Activated CD4-positive, alpha-beta T cell treated with anti-CD3 and anti-CD28 coated beads for 36 hours (primary cell): ENCODE results near the gene ZP1. TPM values are rescaled to one million over a fixed set of nuclear protein-coding genes. Genes with fewer than 3 reads are reported as not detected.

Experiments
- ATAC-seq: fragments of 200-7000 bp; cut with Tn5 transposase; one replicate; pipeline ENCODE4 v1.10.0; 2021; ENCODE audit warnings: mild to moderate bottlenecking, moderate library complexity
- CTCF ChIA-PET: fragments of 350-600 bp; sonication (Branson Sonifier 250); formaldehyde crosslinking; loops from one replicate; lab custom pipeline; 2021; ENCODE audit warnings: antibody characterized with exemption; lab: Charles Lee
- POLR2A ChIA-PET: fragments of 350-600 bp; sonication (Branson Sonifier 250); formaldehyde crosslinking; loops from one replicate; lab custom pipeline; 2021; ENCODE audit warnings: antibody characterized with exemption, inconsistent platforms; lab: Charles Lee
- DNase-seq: peaks from one replicate; pipeline ENCODE4 v3.0.0-alpha.2; 2020
- H3K27ac Mint-ChIP-seq: one replicate; pipeline ENCODE4 v1.8.0; 2021; ENCODE audit warnings: mixed read lengths
- H3K27me3 Mint-ChIP-seq: one replicate; pipeline ENCODE4 v1.8.0; 2021; ENCODE audit warnings: mixed read lengths
- H3K36me3 Mint-ChIP-seq: one replicate; pipeline ENCODE4 v1.8.0; 2021; ENCODE audit warnings: low read depth, mixed read lengths
- H3K4me1 Mint-ChIP-seq: one replicate; pipeline ENCODE4 v1.8.0; 2021; ENCODE audit warnings: mixed read lengths
- H3K4me3 Mint-ChIP-seq: one replicate; pipeline ENCODE4 v1.8.0; 2021; ENCODE audit warnings: mild to moderate bottlenecking, moderate library complexity, mixed read lengths
- H3K9me3 Mint-ChIP-seq: one replicate; pipeline ENCODE4 v1.8.0; 2021; ENCODE audit warnings: low read depth, mixed read lengths
- intact Hi-C, 2 experiments: fragments of 100-400 bp; cut with DNase I in 1 of 2; cut with micrococcal nuclease in 1 of 2; formaldehyde crosslinking; loops; one replicate each; pipeline versions ENCODE4 v1.14.2 to v1.15.1; 2022 to 2024; cut with DNase I, micrococcal nuclease
- total RNA-seq, 2 experiments: library from RNA; stranded (reverse); gene quantifications; one replicate each; pipeline ENCODE4 v1.2.3, GENCODE V29; 2021

Gene ZP1
- total RNA-seq, 2 experiments from 2014 or later = not detected

GRCh38 chr11:60921259-60921658 lies 53.9 kb downstream of the ZP1 start:
- ChIA-PET CTCF (interaction anchor here (0.7 to 0.8 kb wide), 2 partner anchors 20 to 205 kb away, joined by 3 read pairs; no protein-coding TSS in a partner anchor), POLR2A (no interaction called here)
- intact Hi-C loops = no loop called here
- Mint-ChIP-seq H3K27me3 (peaks cover 7% of the 10 kb centered on the region), H3K4me3 (no peak overlapping the region), H3K27ac (no peak overlapping the region), H3K9me3 (no peaks in the 10 kb centered on the region), H3K36me3 (peaks cover 51% of the 10 kb centered on the region), H3K4me1 (peaks cover 35% of the 10 kb centered on the region)
- ATAC-seq (no peak), DNase-seq (no peak)

- ATAC-seq (no peak), DNase-seq (no peak)
- ChIA-PET POLR2A (no interaction called here), CTCF (interaction anchor here (0.7 kb wide), 1 partner anchor 19 kb away, joined by 3 read pairs; no protein-coding TSS in a partner anchor)
- peaks cover 12% of the 10 kb centered on the region for H3K27me3 Mint-ChIP-seq
- peaks cover 31% of the 10 kb centered on the region for H3K4me1 Mint-ChIP-seq
- H3K27ac Mint-ChIP-seq = no peak overlapping the region
- peaks cover 49% of the 10 kb centered on the region for H3K36me3 Mint-ChIP-seq
- intact Hi-C loops = no loop called here
- H3K4me3 Mint-ChIP-seq = no peak overlapping the region
- no peaks in the 10 kb centered on the region for H3K9me3 Mint-ChIP-seq
These were observed 54.5 kb downstream of the ZP1 start for GRCh38 chr11:60921777-60922335.

- POLR2A ChIA-PET = interaction anchor here (1.2 kb wide), 1 partner anchor 50 kb away, joined by 3 read pairs; no protein-coding TSS in a partner anchor
- no peak for DNase-seq
- ATAC-seq = no peak
- no peak overlapping the region for H3K27ac Mint-ChIP-seq
- peaks cover 26% of the 10 kb centered on the region for H3K4me1 Mint-ChIP-seq
- peaks cover 44% of the 10 kb centered on the region for H3K36me3 Mint-ChIP-seq
- H3K27me3 Mint-ChIP-seq = peaks cover 12% of the 10 kb centered on the region
- CTCF ChIA-PET = interaction anchor here (1.0 to 1.6 kb wide), 3 partner anchors 12 to 47 kb away, joined by 3 to 5 read pairs (median 4); no protein-coding TSS in a partner anchor
- no peak overlapping the region for H3K4me3 Mint-ChIP-seq
- intact Hi-C loops = no loop called here
- H3K9me3 Mint-ChIP-seq = no peaks in the 10 kb centered on the region
These were observed 55.6 kb downstream of the ZP1 start for GRCh38 chr11:60922906-60923305.

DNA sequence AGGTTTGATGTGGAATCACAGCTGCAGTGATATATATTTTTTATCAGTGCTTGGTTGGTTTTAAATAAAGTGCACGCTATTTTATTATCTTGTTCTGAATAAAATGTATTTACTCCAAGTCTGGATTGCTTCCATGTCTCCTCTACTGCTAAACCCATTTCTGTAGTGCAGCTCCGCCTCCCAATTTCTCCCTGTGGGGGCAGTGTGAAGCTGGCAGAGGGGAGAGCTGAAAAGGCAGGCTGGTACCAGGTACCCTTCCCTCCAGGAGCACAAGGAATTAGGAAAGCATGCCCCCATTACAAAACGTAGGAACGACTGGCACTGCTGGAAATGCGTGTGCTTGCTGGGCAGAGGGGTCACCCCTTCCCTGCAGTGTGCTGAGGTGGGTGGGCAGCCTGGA lies 56.0 kb downstream of the ZP1 start:
- H3K4me1 Mint-ChIP-seq = peaks cover 26% of the 10 kb centered on the region
- H3K27me3 Mint-ChIP-seq = peaks cover 12% of the 10 kb centered on the region
- no peak for ATAC-seq
- H3K9me3 Mint-ChIP-seq = no peaks in the 10 kb centered on the region
- DNase-seq = no peak
- POLR2A ChIA-PET = interaction anchor here (0.6 to 1.2 kb wide), 4 partner anchors 8 to 56 kb away, joined by 3 to 5 read pairs (median 4); no protein-coding TSS in a partner anchor
- intact Hi-C loops = no loop called here
- peaks cover 41% of the 10 kb centered on the region for H3K36me3 Mint-ChIP-seq
- no peak overlapping the region for H3K4me3 Mint-ChIP-seq
- H3K27ac Mint-ChIP-seq = no peak overlapping the region
- CTCF ChIA-PET = interaction anchor here (0.6 to 1.6 kb wide), 5 partner anchors 11 to 148 kb away, joined by 3 to 5 read pairs (median 4); no protein-coding TSS in a partner anchor

DNA sequence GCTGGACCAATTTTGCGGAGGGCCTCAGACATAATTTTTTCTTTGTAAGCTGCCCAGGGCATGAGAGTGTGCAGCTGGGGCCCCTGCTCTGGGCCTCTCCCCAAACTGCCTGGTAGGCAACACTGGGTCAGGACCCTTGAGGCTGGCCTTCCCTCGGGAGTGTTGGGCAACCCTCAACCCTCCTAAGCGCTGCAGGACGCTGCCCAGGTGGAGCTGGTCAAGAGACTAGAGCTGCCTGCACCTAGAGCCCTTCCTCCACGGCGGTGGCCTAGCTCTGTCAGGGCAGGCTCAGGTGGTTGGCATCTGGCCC lies 56.4 kb downstream of the ZP1 start:
- peaks cover 23% of the 10 kb centered on the region for H3K4me1 Mint-ChIP-seq
- peaks cover 12% of the 10 kb centered on the region for H3K27me3 Mint-ChIP-seq
- intact Hi-C loops = loop anchor here in 1 of 2 experiments (2.0 kb wide), 1 partner anchor 263 kb away; no protein-coding TSS in a partner anchor
- H3K4me3 Mint-ChIP-seq = peak overlapping the region; percentile 19
- H3K9me3 Mint-ChIP-seq = no peaks in the 10 kb centered on the region
- no peak overlapping the region for H3K27ac Mint-ChIP-seq
- POLR2A ChIA-PET = interaction anchor here (0.5 to 1.2 kb wide), 5 partner anchors 8 to 55 kb away, joined by 3 to 5 read pairs (median 4); no protein-coding TSS in a partner anchor
- no peak for DNase-seq
- peaks cover 41% of the 10 kb centered on the region for H3K36me3 Mint-ChIP-seq
- no peak for ATAC-seq
- CTCF ChIA-PET = interaction anchor here (0.6 to 1.6 kb wide), 7 partner anchors 8 to 159 kb away, joined by 3 to 7 read pairs (median 4); no protein-coding TSS in a partner anchor

DNA sequence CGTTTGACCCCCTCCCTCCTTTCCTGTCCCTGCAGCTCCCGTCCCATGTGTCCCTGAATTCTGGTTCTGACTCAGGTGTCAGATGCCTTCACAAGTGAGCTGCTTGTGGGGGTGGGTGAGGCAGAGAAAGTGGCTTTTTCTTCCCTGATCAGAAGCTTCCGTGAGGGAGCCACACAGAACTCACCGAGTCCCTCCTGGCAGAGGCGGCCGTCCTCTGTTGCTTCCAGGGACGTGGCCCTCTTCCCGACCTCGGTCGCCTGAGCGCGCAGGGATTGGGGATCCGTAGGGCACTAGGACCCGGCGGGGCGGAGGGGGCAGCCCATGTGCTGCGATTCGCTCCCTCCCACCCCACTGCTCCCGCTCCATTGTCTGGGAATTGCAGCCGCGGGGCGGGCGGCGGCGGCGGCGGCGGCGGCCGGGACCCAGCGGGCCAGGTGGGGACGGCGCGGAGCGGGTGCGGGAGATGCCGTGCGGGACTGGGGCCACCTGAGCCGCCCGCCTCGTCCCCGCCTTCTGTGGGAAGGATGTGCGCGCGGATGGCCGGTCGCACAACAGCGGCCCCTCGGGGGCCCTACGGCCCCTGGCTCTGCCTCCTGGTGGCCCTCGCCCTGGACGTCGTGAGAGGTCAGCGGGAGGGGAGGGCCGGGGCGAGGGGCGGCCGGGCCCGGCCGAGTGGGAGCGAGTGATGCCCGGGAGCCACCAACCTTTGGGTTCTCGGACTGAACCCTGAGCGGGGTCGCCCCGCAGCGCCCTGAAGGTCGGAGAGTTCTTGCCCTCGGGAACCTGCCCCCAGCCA lies 57.0 kb downstream of the ZP1 start, which contains the start of gene TMEM132A:
TMEM132A (plus strand) TSS at position 351 of the 796 bp plus-strand sequence; CDS start at position 525, 174 bp downstream.
- DNase-seq = peak; percentile 37
- peaks cover 17% of the 10 kb centered on the region for H3K4me1 Mint-ChIP-seq
- H3K36me3 Mint-ChIP-seq = peaks cover 41% of the 10 kb centered on the region
- POLR2A ChIA-PET = interaction anchor here (0.5 to 1.2 kb wide), 3 partner anchors 9 to 55 kb away, joined by 4 to 5 read pairs (median 4); no protein-coding TSS in a partner anchor
- peak within 1 kb of the TSS; percentile 19 for H3K4me3 Mint-ChIP-seq
- CTCF ChIA-PET = interaction anchor here (0.6 to 1.6 kb wide), 7 partner anchors 9 to 159 kb away, joined by 3 to 7 read pairs (median 3); no protein-coding TSS in a partner anchor
- peaks cover 12% of the 10 kb centered on the region for H3K27me3 Mint-ChIP-seq
- no peak within 1 kb of the TSS for H3K27ac Mint-ChIP-seq
- peak; percentile 37 for ATAC-seq
- no peaks in the 10 kb centered on the region for H3K9me3 Mint-ChIP-seq
- intact Hi-C loops = loop anchor here in 1 of 2 experiments (2.0 kb wide), 1 partner anchor 262 kb away; no protein-coding TSS in a partner anchor

Other genes with a start within 250 kb of the ZP1 start
- not detected for gene MS4A8, start 167.9 kb upstream of the ZP1 start, total RNA-seq
- not detected for gene MS4A18, start 142.8 kb upstream of the ZP1 start, total RNA-seq
- not detected for gene MS4A15, start 110.7 kb upstream of the ZP1 start, total RNA-seq
- not detected for gene MS4A10, start 82.2 kb upstream of the ZP1 start, total RNA-seq
- 10 to 100 TPM; 52.1 to 75.1 TPM for gene CCDC86, start 25.4 kb upstream of the ZP1 start, total RNA-seq
- gene PTGDR2, start 11.6 kb upstream of the ZP1 start, total RNA-seq = under 1 TPM; 0.11 to 0.18 TPM
- gene PRPF19, start 39.0 kb downstream of the ZP1 start, total RNA-seq = 100 to 1,000 TPM; 148 to 197 TPM
- gene TMEM109, start 46.6 kb downstream of the ZP1 start, total RNA-seq = 10 to 100 TPM; 80.3 to 89.1 TPM
- 1 to 10 TPM; 1.9 to 2.0 TPM for gene TMEM132A, start 56.9 kb downstream of the ZP1 start, total RNA-seq
- 1 to 10 TPM; 7.0 to 9.6 TPM for gene SLC15A3, start 84.6 kb downstream of the ZP1 start, total RNA-seq
- gene CD6, start 104.1 kb downstream of the ZP1 start, total RNA-seq = 100 to 1,000 TPM; 286 to 377 TPM
- 100 to 1,000 TPM; 298 to 399 TPM for gene CD5, start 234.9 kb downstream of the ZP1 start, total RNA-seq